Natural killer cell treated with Interleukin-12 subunit alpha and Interleukin-12 subunit beta and Interleukin-15 and Interleukin-18, amount 100 ng/mL, for 72 hours (primary cell): Measurements from ENCODE around the gene INPPL1. TPM values are rescaled to one million over a fixed set of nuclear protein-coding genes. Genes with fewer than 3 reads are reported as not detected.

Experiments
- ATAC-seq, 2 donors: fragments of 150-1000 bp; cut with Tn5 transposase in 1 of 2; sonication (Bioruptor Pico), chemical (Tn5 transposase) in 1 of 2; 2 replicates each; pipeline ENCODE4 v1.10.0; 2021
- DNase-seq: peaks from one replicate; pipeline ENCODE4 v3.0.0; 2022; ENCODE audit warnings: low spot score
- H3K27ac Mint-ChIP-seq, 2 donors: 1 replicate in 1 of 2; 2 replicates in 1 of 2; pipeline ENCODE4 v1.8.0; 2022; ENCODE audit warnings: mixed read lengths in 2 of 2, mild to moderate bottlenecking in 1 of 2, moderate library complexity in 1 of 2
- H3K27me3 Mint-ChIP-seq, 2 donors: 1 replicate in 1 of 2; 2 replicates in 1 of 2; pipeline ENCODE4 v1.8.0; 2022; ENCODE audit warnings: mixed read lengths in 2 of 2
- H3K36me3 Mint-ChIP-seq: one replicate; pipeline ENCODE4 v1.8.0; 2022; ENCODE audit warnings: mixed read lengths
- H3K4me1 Mint-ChIP-seq, 2 donors: 1 replicate in 1 of 2; 2 replicates in 1 of 2; pipeline ENCODE4 v1.8.0; 2022; ENCODE audit warnings: low read depth in 2 of 2, mixed read lengths in 2 of 2, mild to moderate bottlenecking in 1 of 2
- H3K4me3 Mint-ChIP-seq: one replicate; pipeline ENCODE4 v1.8.0; 2022; ENCODE audit warnings: mixed read lengths
- H3K9me3 Mint-ChIP-seq: 2 replicates; pipeline ENCODE4 v1.8.0; 2022; ENCODE audit warnings: mixed read lengths
- total RNA-seq, 2 donors: library from RNA; stranded (reverse); gene quantifications; one replicate each; pipeline ENCODE4 v1.2.3, GENCODE V29; 2022

INPPL1 gene
- total RNA-seq, 2 donors from 2014 or later, result 113 to 176 TPM

- Mint-ChIP-seq H3K27me3 (no peaks in the 10 kb centered on the region), H3K36me3 (no peaks in the 10 kb centered on the region), H3K4me3 (peak overlapping the region; percentile 83), H3K4me1 (peaks cover 30% of the 10 kb centered on the region in 2 donors), H3K27ac (peak overlapping the region; percentile 86 to 87), H3K9me3 (no peaks in the 10 kb centered on the region)
- ATAC-seq (no peak), DNase-seq (peak; percentile 37)
Observed at GRCh38 chr11:72222106-72222891, 2.3 kb upstream of the INPPL1 start.

- Mint-ChIP-seq H3K27ac (peak overlapping the region; percentile 86 to 87), H3K9me3 (no peaks in the 10 kb centered on the region), H3K36me3 (no peaks in the 10 kb centered on the region), H3K27me3 (no peaks in the 10 kb centered on the region), H3K4me1 (peaks cover 24% of the 10 kb centered on the region in 2 donors), H3K4me3 (peak overlapping the region; percentile 83)
- peak; percentile 95 for DNase-seq
- ATAC-seq, result peak; percentile 88 to 90
Observed at GRCh38 chr11:72222907-72223614, 1.5 kb upstream of the INPPL1 start.

- Mint-ChIP-seq H3K36me3 (no peaks in the 10 kb centered on the region), H3K27ac (peak overlapping the region; percentile 87), H3K9me3 (no peaks in the 10 kb centered on the region), H3K4me1 (peaks cover 23 to 24% of the 10 kb centered on the region in 2 donors), H3K4me3 (peak overlapping the region; percentile 93), H3K27me3 (no peaks in the 10 kb centered on the region)
- ATAC-seq, result peak; percentile 80 to 86
- DNase-seq, result peak; percentile 82
Observed at GRCh38 chr11:72223615-72224563, 678 bp upstream of the INPPL1 start.

GRCh38 chr11:72225411-72225951 lies 914 bp downstream of the INPPL1 start:
- H3K27ac Mint-ChIP-seq, result peak overlapping the region; percentile 73 to 91
- H3K4me3 Mint-ChIP-seq, result peak overlapping the region; percentile 93
- H3K27me3 Mint-ChIP-seq, result no peaks in the 10 kb centered on the region
- no peaks in the 10 kb centered on the region for H3K9me3 Mint-ChIP-seq
- ATAC-seq (peak in 1 of 2 donors; percentile 45), DNase-seq (peak; percentile 69)
- H3K4me1 Mint-ChIP-seq, result peaks cover 26 to 29% of the 10 kb centered on the region in 2 donors
- no peaks in the 10 kb centered on the region for H3K36me3 Mint-ChIP-seq

- no peaks in the 10 kb centered on the region for H3K27me3 Mint-ChIP-seq
- H3K4me1 Mint-ChIP-seq, result peaks cover 23 to 25% of the 10 kb centered on the region in 2 donors
- ATAC-seq (no peak), DNase-seq (peak; percentile 38)
- H3K9me3 Mint-ChIP-seq, result no peaks in the 10 kb centered on the region
- H3K4me3 Mint-ChIP-seq, result no peak overlapping the region
- no peaks in the 10 kb centered on the region for H3K36me3 Mint-ChIP-seq
- no peak overlapping the region for H3K27ac Mint-ChIP-seq
Observed at GRCh38 chr11:72226701-72227100, 2.1 kb downstream of the INPPL1 start.

GRCh38 chr11:72227316-72228228 lies 3.0 kb downstream of the INPPL1 start:
- H3K27ac Mint-ChIP-seq, result no peak overlapping the region
- DNase-seq (peak; percentile 46), ATAC-seq (no peak)
- peaks cover 19% of the 10 kb centered on the region in 2 donors for H3K4me1 Mint-ChIP-seq
- no peak overlapping the region for H3K4me3 Mint-ChIP-seq
- H3K9me3 Mint-ChIP-seq, result no peaks in the 10 kb centered on the region
- H3K36me3 Mint-ChIP-seq, result no peaks in the 10 kb centered on the region
- no peaks in the 10 kb centered on the region for H3K27me3 Mint-ChIP-seq

GRCh38 chr11:72228229-72228843 lies 3.8 kb downstream of the INPPL1 start:
- H3K9me3 Mint-ChIP-seq, result no peaks in the 10 kb centered on the region
- no peak overlapping the region for H3K4me3 Mint-ChIP-seq
- no peaks in the 10 kb centered on the region for H3K36me3 Mint-ChIP-seq
- H3K4me1 Mint-ChIP-seq, result peaks cover 13 to 19% of the 10 kb centered on the region in 2 donors
- no peaks in the 10 kb centered on the region for H3K27me3 Mint-ChIP-seq
- H3K27ac Mint-ChIP-seq, result no peak overlapping the region
- DNase-seq, result peak; percentile 39
- no peak for ATAC-seq

GRCh38 chr11:72228844-72229231 lies 4.3 kb downstream of the INPPL1 start:
- Mint-ChIP-seq H3K4me3 (no peak overlapping the region), H3K9me3 (no peaks in the 10 kb centered on the region), H3K27ac (no peak overlapping the region), H3K36me3 (no peaks in the 10 kb centered on the region), H3K27me3 (no peaks in the 10 kb centered on the region), H3K4me1 (peaks cover 13 to 19% of the 10 kb centered on the region in 2 donors)
- ATAC-seq, result no peak
- peak; percentile 20 for DNase-seq

- H3K36me3 Mint-ChIP-seq, result no peaks in the 10 kb centered on the region
- ATAC-seq (no peak), DNase-seq (no peak)
- H3K9me3 Mint-ChIP-seq, result no peaks in the 10 kb centered on the region
- H3K27ac Mint-ChIP-seq, result no peak overlapping the region
- no peaks in the 10 kb centered on the region for H3K27me3 Mint-ChIP-seq
- H3K4me1 Mint-ChIP-seq, result peaks cover 13 to 19% of the 10 kb centered on the region in 2 donors
- no peak overlapping the region for H3K4me3 Mint-ChIP-seq
Observed at GRCh38 chr11:72229336-72229924, 4.9 kb downstream of the INPPL1 start.

GRCh38 chr11:72229925-72230763 lies 5.6 kb downstream of the INPPL1 start:
- peak; percentile 34 for DNase-seq
- Mint-ChIP-seq H3K27ac (no peak overlapping the region), H3K36me3 (no peaks in the 10 kb centered on the region), H3K9me3 (no peaks in the 10 kb centered on the region), H3K27me3 (no peaks in the 10 kb centered on the region), H3K4me1 (peaks cover 13 to 23% of the 10 kb centered on the region in 2 donors), H3K4me3 (no peak overlapping the region)
- no peak for ATAC-seq

GRCh38 chr11:72230764-72231365 lies 6.3 kb downstream of the INPPL1 start:
- peak; percentile 59 for DNase-seq
- no peak overlapping the region for H3K4me3 Mint-ChIP-seq
- H3K27ac Mint-ChIP-seq, result no peak overlapping the region
- H3K4me1 Mint-ChIP-seq, result peaks cover 6 to 17% of the 10 kb centered on the region in 2 donors
- no peaks in the 10 kb centered on the region for H3K9me3 Mint-ChIP-seq
- no peak for ATAC-seq
- H3K36me3 Mint-ChIP-seq, result no peaks in the 10 kb centered on the region
- no peaks in the 10 kb centered on the region for H3K27me3 Mint-ChIP-seq
